SK-N-SH treated with all-trans-retinoic acid at 6 μM for 48 hours (cell line): ENCODE data around the gene TRIM71.
"Not testable (repeated sequence)": the region's sequence is repeated elsewhere in the genome, so short reads cannot be mapped to it uniquely, and the experiment has no call there.

ENCODE experiments used
- ATAC-seq: fragments of 200-7000 bp; cut with Tn5 transposase; 3 replicates; pipeline ENCODE4 v1.9.1; 2020; ENCODE audit warnings: mild to moderate bottlenecking, moderate library complexity
- ARNTL ChIP-seq: fragments of 450-650 bp; formaldehyde crosslinking; IDR thresholded peaks from 2 replicates; pipeline ENCODE4 v1.5.0; 2020; ENCODE audit warnings: low read depth, mild to moderate bottlenecking, moderate library complexity, borderline replicate concordance
- CSDC2 ChIP-seq: fragments of 250-450 bp; sonication (Bioruptor Pico); IDR thresholded peaks from 2 replicates; pipeline ENCODE4 v1.5.0; 2020; ENCODE audit warnings: mild to moderate bottlenecking, moderate library complexity
- ESRRG ChIP-seq: fragments of 250-450 bp; sonication (Bioruptor Pico); IDR thresholded peaks from 2 replicates; pipeline ENCODE4 v1.6.1; 2021; ENCODE audit warnings: mild to moderate bottlenecking
- ISL1 ChIP-seq: fragments of 250-450 bp; sonication (Bioruptor Pico); IDR thresholded peaks from 2 replicates; pipeline ENCODE4 v2.1.2; 2022; ENCODE audit warnings: mild to moderate bottlenecking, moderate library complexity
- OSR1 ChIP-seq: fragments of 250-450 bp; sonication (Bioruptor Pico); IDR thresholded peaks from 2 replicates; pipeline ENCODE4 v1.8.0; 2022; ENCODE audit warnings: moderate library complexity, mild to moderate bottlenecking, inconsistent platforms
- PATZ1 ChIP-seq: fragments of 250-450 bp; sonication (Bioruptor Pico); IDR thresholded peaks from 2 replicates; pipeline ENCODE4 v1.8.0; 2020; ENCODE audit warnings: mild to moderate bottlenecking, moderate library complexity, borderline replicate concordance
- SNAI2 ChIP-seq: fragments of 250-450 bp; sonication (Bioruptor Pico); IDR thresholded peaks from 2 replicates; pipeline ENCODE4 v1.5.0; 2020; ENCODE audit warnings: mild to moderate bottlenecking, moderate library complexity
- TCF4 ChIP-seq: fragments of 250-450 bp; sonication (Bioruptor Pico); IDR thresholded peaks from 2 replicates; pipeline ENCODE4 v1.8.0; 2021; ENCODE audit warnings: mild to moderate bottlenecking, moderate library complexity, borderline replicate concordance
- TOX ChIP-seq: fragments of 250-450 bp; sonication (Bioruptor Pico); IDR thresholded peaks from 2 replicates; pipeline ENCODE4 v1.8.0; 2021; ENCODE audit warnings: mild to moderate bottlenecking, moderate library complexity, borderline replicate concordance
- TSHZ2 ChIP-seq: fragments of 250-450 bp; sonication (Bioruptor Pico); IDR thresholded peaks from 2 replicates; pipeline ENCODE4 v1.5.0; 2020; ENCODE audit warnings: mild to moderate bottlenecking, moderate library complexity
- ZC3H10 ChIP-seq: fragments of 250-450 bp; sonication (Bioruptor Pico); IDR thresholded peaks from 2 replicates; pipeline ENCODE4 v1.5.1; 2021; ENCODE audit warnings: mild to moderate bottlenecking, moderate library complexity
- ZFP3 ChIP-seq: fragments of 250-450 bp; sonication (Bioruptor Pico); IDR thresholded peaks from 2 replicates; pipeline ENCODE4 v1.5.0; 2020; ENCODE audit warnings: mild to moderate bottlenecking, moderate library complexity
- ZFP30 ChIP-seq: fragments of 450-650 bp; formaldehyde crosslinking; IDR thresholded peaks from 2 replicates; pipeline ENCODE4 v1.5.0; 2022; ENCODE audit warnings: mild to moderate bottlenecking, moderate library complexity
- ZNF565 ChIP-seq: fragments of 450-650 bp; formaldehyde crosslinking; conservative IDR thresholded peaks from 2 replicates; pipeline ENCODE4 v1.5.0; 2020; ENCODE audit warnings: low read depth, mild to moderate bottlenecking, moderate library complexity
- ZNF70 ChIP-seq: fragments of 450-650 bp; formaldehyde crosslinking; IDR thresholded peaks from 2 replicates; pipeline ENCODE4 v1.5.0; 2020; ENCODE audit warnings: mild to moderate bottlenecking, moderate library complexity
- TF ChIP-seq, protein P1 (sequence below): fragments of 250-450 bp; sonication (Bioruptor Pico); IDR thresholded peaks from 2 replicates; pipeline ENCODE4 v1.8.0; 2021; ENCODE audit warnings: low read depth, mild to moderate bottlenecking, moderate library complexity, borderline replicate concordance

TRIM71 gene

GRCh38 chr3:32781211-32781968 is 36.4 kb upstream of the TRIM71 start:
- TF ChIP-seq ZC3H10 (no peak), ARNTL (CRISPR knock-in tag) (no peak), OSR1 (CRISPR knock-in tag) (no peak), TSHZ2 (peak; percentile 37; the same call in 1 of the 2 replicates), ZFP30 (CRISPR knock-in tag) (no peak), ESRRG (CRISPR knock-in tag) (no peak)
- TF ChIP-seq, protein P1, sequence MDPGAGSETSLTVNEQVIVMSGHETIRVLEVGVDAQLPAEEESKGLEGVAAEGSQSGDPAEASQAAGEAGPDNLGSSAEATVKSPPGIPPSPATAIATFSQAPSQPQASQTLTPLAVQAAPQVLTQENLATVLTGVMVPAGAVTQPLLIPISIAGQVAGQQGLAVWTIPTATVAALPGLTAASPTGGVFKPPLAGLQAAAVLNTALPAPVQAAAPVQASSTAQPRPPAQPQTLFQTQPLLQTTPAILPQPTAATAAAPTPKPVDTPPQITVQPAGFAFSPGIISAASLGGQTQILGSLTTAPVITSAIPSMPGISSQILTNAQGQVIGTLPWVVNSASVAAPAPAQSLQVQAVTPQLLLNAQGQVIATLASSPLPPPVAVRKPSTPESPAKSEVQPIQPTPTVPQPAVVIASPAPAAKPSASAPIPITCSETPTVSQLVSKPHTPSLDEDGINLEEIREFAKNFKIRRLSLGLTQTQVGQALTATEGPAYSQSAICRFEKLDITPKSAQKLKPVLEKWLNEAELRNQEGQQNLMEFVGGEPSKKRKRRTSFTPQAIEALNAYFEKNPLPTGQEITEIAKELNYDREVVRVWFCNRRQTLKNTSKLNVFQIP (CRISPR knock-in tag): no peak
- ATAC-seq: peak; percentile 98

DNA sequence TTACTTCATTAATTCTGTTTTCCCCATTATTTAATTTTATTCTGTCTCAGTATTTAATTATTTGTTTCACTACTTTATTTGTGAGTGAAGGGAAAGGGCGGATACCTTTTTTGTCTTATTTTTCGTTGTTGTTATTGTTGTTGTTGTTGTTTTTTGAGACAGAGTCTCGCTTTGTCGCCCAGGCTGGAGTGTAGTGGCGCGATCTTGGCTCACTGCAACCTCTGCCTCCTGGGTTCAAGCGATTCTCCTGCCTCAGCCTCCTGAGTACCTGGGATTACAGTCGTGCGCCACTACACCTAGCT is 35.9 kb upstream of the TRIM71 start:
- not testable (repeated sequence) for ATAC-seq

DNA sequence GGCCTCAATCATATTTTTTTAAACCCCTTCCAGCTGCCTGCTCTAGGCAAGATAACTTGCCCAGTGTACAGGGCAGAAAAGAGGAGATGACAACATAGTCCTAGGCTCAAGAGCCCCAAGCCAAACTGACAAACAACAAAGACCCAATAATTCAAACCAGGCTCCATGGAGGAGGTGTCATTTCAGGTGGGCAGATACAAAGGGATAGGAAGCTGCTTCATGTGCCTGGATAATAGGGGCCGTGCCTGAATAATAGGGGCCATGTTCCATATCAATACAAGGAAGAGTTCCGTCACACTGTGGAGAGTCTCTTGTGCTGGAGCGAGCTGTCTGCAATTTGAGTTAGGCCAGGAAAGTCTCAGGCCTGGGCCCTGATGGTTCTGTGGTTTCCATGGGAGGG is 35.4 kb upstream of the TRIM71 start:
- ATAC-seq: no peak
- TF ChIP-seq ZFP30 (CRISPR knock-in tag) (no peak), TCF4 (CRISPR knock-in tag) (no peak), TOX (CRISPR knock-in tag) (no peak), TSHZ2 (no peak), ZFP3 (no peak), ZC3H10 (no peak), ISL1 (CRISPR knock-in tag) (no peak)

- TF ChIP-seq CSDC2: no peak
- no peak for ATAC-seq
Observed at GRCh38 chr3:32791833-32792232, 26.0 kb upstream of the TRIM71 start.

GRCh38 chr3:32794487-32795308 is 23.1 kb upstream of the TRIM71 start:
- TF ChIP-seq TSHZ2: no peak
- no peak for TF ChIP-seq ZNF565
- no peak for TF ChIP-seq PATZ1
- TF ChIP-seq, protein P1 (CRISPR knock-in tag): no peak
- TF ChIP-seq ZFP3: peak; percentile 87; the same call in 1 of the 2 replicates
- no peak for TF ChIP-seq SNAI2
- no peak for TF ChIP-seq ZNF70 (CRISPR knock-in tag)
- TF ChIP-seq, all 23 proteins: peak for 1
- no peak for ATAC-seq

- ATAC-seq: not testable (repeated sequence)
Observed at GRCh38 chr3:32796384-32796950, 21.3 kb upstream of the TRIM71 start.
